Measurements from ENCODE around the gene ZNF488.

The ZNF488 gene

DNA sequence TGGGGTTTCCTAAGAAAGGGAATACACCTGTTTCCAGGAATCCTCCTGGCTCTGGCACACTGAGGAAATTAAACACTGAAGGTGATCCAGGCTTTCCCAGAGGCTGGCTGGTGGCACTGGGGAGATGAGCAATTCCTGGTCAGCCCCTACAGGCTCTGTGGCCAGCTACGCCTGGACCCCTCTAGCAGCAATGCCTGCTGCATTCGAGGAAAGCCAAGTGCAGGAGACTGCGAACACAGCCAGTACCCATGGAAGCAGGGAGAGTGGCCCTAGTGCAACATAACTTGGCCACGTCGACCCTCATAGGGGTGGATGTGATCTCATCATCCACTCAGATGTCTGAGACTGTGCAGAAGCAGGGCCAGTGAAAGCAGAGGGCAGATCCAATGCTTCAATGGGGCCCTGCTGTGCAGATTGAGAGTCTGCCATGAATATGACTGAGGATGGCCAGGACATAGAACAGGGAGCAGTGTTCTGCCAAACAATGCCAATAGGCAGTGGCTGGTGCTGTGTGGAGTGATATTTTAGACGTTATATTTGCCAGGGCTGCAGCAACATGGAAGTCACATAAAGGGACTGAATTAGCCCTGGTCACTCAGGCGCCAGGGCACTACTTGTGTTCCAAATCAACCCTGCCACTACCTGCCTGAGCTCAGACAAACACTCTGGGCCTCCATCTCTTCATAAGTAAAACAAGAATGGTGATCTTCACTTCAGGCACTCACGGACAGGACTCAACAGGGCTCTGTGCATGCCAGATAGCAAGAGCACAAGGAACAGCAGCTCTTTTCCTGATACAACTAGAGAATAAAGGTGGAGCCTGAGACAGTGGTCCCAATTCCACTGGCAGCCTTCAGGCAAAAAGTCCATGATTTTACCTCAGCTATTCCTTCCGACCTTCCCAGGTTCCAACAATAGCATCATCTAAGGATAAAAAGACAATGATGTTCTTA, 2.4 kb downstream of the ZNF488 start:
- peaks cover 4 to 14% (median 9%) of the 10 kb centered on the region in 4 experiments for H3K4me1 ChIP-seq (ENCODE audit: control extremely low read depth in 1 of 4, control insufficient read depth in 4 of 4, insufficient read depth in 4 of 4, low read length in 3 of 4)
- H3K27me3 ChIP-seq (replicated peaks in 2 of 5; ENCODE audit: control insufficient read depth in 4 of 5, insufficient read depth in 5 of 5, low read length in 4 of 5) = peaks cover 0 to 43% (median 25%) of the 10 kb centered on the region in 5 experiments
- H3K9me3 ChIP-seq (ENCODE audit: control extremely low read depth in 1 of 5, control insufficient read depth in 4 of 5, insufficient read depth in 2 of 5, low read depth in 1 of 5, low read length in 4 of 5) = peaks cover 0 to under 1% (median 0%) of the 10 kb centered on the region in 5 experiments
- ChIA-PET CTCF (no interaction called here), POLR2A (no interaction called here)
- H3K36me3 ChIP-seq (ENCODE audit: control insufficient read depth in 4 of 4, insufficient read depth in 4 of 4, low read length in 3 of 4) = no peaks in the 10 kb centered on the region
- DNase-seq = no peak
- 88% methylated on average over 8 of the region's 9 CpGs for WGBS (ENCODE audit: insufficient coverage)
- H3K27ac ChIP-seq (ENCODE audit: insufficient read depth in 1 of 2, low read depth in 1 of 2, low read length in 2 of 2, poor library complexity in 1 of 2, severe bottlenecking in 2 of 2) = no peak overlapping the region
- no peak overlapping the region for H3K4me3 ChIP-seq (ENCODE audit: control insufficient read depth in 1 of 7, extremely low read depth in 1 of 7, insufficient read depth in 4 of 7, low read depth in 2 of 7, low read length in 6 of 7)

- POLR2A ChIA-PET = no interaction called here
- CTCF ChIA-PET = no interaction called here
Observed at GRCh38 chr10:47381103-47381395, 3.0 kb downstream of the ZNF488 start.

GRCh38 chr10:47380341-47381102, 3.6 kb downstream of the ZNF488 start:
- peaks cover 4 to 14% (median 9%) of the 10 kb centered on the region in 4 experiments for H3K4me1 ChIP-seq (ENCODE audit: control extremely low read depth in 1 of 4, control insufficient read depth in 4 of 4, insufficient read depth in 4 of 4, low read length in 3 of 4)
- WGBS (ENCODE audit: insufficient coverage) = 90% methylated on average over 7 of the region's 8 CpGs
- peaks cover 0 to 53% (median 32%) of the 10 kb centered on the region in 5 experiments for H3K27me3 ChIP-seq (replicated peaks in 2 of 5; ENCODE audit: control insufficient read depth in 4 of 5, insufficient read depth in 5 of 5, low read length in 4 of 5)
- no peaks in the 10 kb centered on the region for H3K36me3 ChIP-seq (ENCODE audit: control insufficient read depth in 4 of 4, insufficient read depth in 4 of 4, low read length in 3 of 4)
- no peak overlapping the region for H3K27ac ChIP-seq (ENCODE audit: insufficient read depth in 1 of 2, low read depth in 1 of 2, low read length in 2 of 2, poor library complexity in 1 of 2, severe bottlenecking in 2 of 2)
- H3K9me3 ChIP-seq (ENCODE audit: control extremely low read depth in 1 of 5, control insufficient read depth in 4 of 5, insufficient read depth in 2 of 5, low read depth in 1 of 5, low read length in 4 of 5) = no peaks in the 10 kb centered on the region
- CTCF ChIA-PET = no interaction called here
- DNase-seq = no peak
- POLR2A ChIA-PET = no interaction called here
- H3K4me3 ChIP-seq (ENCODE audit: control insufficient read depth in 1 of 7, extremely low read depth in 1 of 7, insufficient read depth in 4 of 7, low read depth in 2 of 7, low read length in 6 of 7) = no peak overlapping the region

More at GRCh38 chr10:47381103-47381395, 3.0 kb downstream of the ZNF488 start:
- H3K27ac ChIP-seq (ENCODE audit: insufficient read depth in 1 of 2, low read depth in 1 of 2, low read length in 2 of 2, poor library complexity in 1 of 2, severe bottlenecking in 2 of 2) = no peak overlapping the region
- H3K36me3 ChIP-seq (ENCODE audit: control insufficient read depth in 4 of 4, insufficient read depth in 4 of 4, low read length in 3 of 4) = no peaks in the 10 kb centered on the region
- H3K27me3 ChIP-seq (replicated peaks in 2 of 5; ENCODE audit: control insufficient read depth in 4 of 5, insufficient read depth in 5 of 5, low read length in 4 of 5) = peaks cover 0 to 49% (median 28%) of the 10 kb centered on the region in 5 experiments
- WGBS (ENCODE audit: insufficient coverage) = no CpG with 5 or more reads among the region's 1 CpG
- H3K4me1 ChIP-seq (ENCODE audit: control extremely low read depth in 1 of 4, control insufficient read depth in 4 of 4, insufficient read depth in 4 of 4, low read length in 3 of 4) = peaks cover 4 to 14% (median 9%) of the 10 kb centered on the region in 4 experiments
- H3K9me3 ChIP-seq (ENCODE audit: control extremely low read depth in 1 of 5, control insufficient read depth in 4 of 5, insufficient read depth in 2 of 5, low read depth in 1 of 5, low read length in 4 of 5) = no peaks in the 10 kb centered on the region
- DNase-seq = no peak
- H3K4me3 ChIP-seq (ENCODE audit: control insufficient read depth in 1 of 7, extremely low read depth in 1 of 7, insufficient read depth in 4 of 7, low read depth in 2 of 7, low read length in 6 of 7) = no peak overlapping the region

- CTCF ChIA-PET = no interaction called here
- H3K27me3 ChIP-seq (replicated peaks in 2 of 5; ENCODE audit: control insufficient read depth in 4 of 5, insufficient read depth in 5 of 5, low read length in 4 of 5) = peaks cover 0 to 53% (median 32%) of the 10 kb centered on the region in 5 experiments
- H3K27ac ChIP-seq (ENCODE audit: insufficient read depth in 1 of 2, low read depth in 1 of 2, low read length in 2 of 2, poor library complexity in 1 of 2, severe bottlenecking in 2 of 2) = no peak overlapping the region
- POLR2A ChIA-PET = no interaction called here
- WGBS (ENCODE audit: insufficient coverage) = 74% methylated on average over 11 of the region's 11 CpGs
- H3K36me3 ChIP-seq (ENCODE audit: control insufficient read depth in 4 of 4, insufficient read depth in 4 of 4, low read length in 3 of 4) = no peaks in the 10 kb centered on the region
- peaks cover 1 to 12% (median 7%) of the 10 kb centered on the region in 4 experiments for H3K4me1 ChIP-seq (ENCODE audit: control extremely low read depth in 1 of 4, control insufficient read depth in 4 of 4, insufficient read depth in 4 of 4, low read length in 3 of 4)
- no peaks in the 10 kb centered on the region for H3K9me3 ChIP-seq (ENCODE audit: control extremely low read depth in 1 of 5, control insufficient read depth in 4 of 5, insufficient read depth in 2 of 5, low read depth in 1 of 5, low read length in 4 of 5)
- DNase-seq = no peak
- H3K4me3 ChIP-seq (ENCODE audit: control insufficient read depth in 1 of 7, extremely low read depth in 1 of 7, insufficient read depth in 4 of 7, low read depth in 2 of 7, low read length in 6 of 7) = no peak overlapping the region
Observed at GRCh38 chr10:47379901-47380300, 4.2 kb downstream of the ZNF488 start.

- H3K4me3 ChIP-seq (ENCODE audit: control insufficient read depth in 1 of 7, extremely low read depth in 1 of 7, insufficient read depth in 4 of 7, low read depth in 2 of 7, low read length in 6 of 7) = no peak overlapping the region
- H3K9me3 ChIP-seq (ENCODE audit: control extremely low read depth in 1 of 5, control insufficient read depth in 4 of 5, insufficient read depth in 2 of 5, low read depth in 1 of 5, low read length in 4 of 5) = no peaks in the 10 kb centered on the region
- H3K4me1 ChIP-seq (ENCODE audit: control extremely low read depth in 1 of 4, control insufficient read depth in 4 of 4, insufficient read depth in 4 of 4, low read length in 3 of 4) = peaks cover 0 to 7% (median 6%) of the 10 kb centered on the region in 4 experiments
- no peak for DNase-seq
- H3K27ac ChIP-seq (ENCODE audit: insufficient read depth in 1 of 2, low read depth in 1 of 2, low read length in 2 of 2, poor library complexity in 1 of 2, severe bottlenecking in 2 of 2) = no peak overlapping the region
- H3K36me3 ChIP-seq (ENCODE audit: control insufficient read depth in 4 of 4, insufficient read depth in 4 of 4, low read length in 3 of 4) = no peaks in the 10 kb centered on the region
- ChIA-PET POLR2A (no interaction called here), CTCF (interaction anchor here (1.2 kb wide), 1 partner anchor 17 kb away, joined by 3 read pairs; no protein-coding TSS in a partner anchor)
- WGBS (ENCODE audit: insufficient coverage) = 84% methylated on average over 7 of the region's 7 CpGs
- peaks cover 0 to 53% (median 32%) of the 10 kb centered on the region in 5 experiments for H3K27me3 ChIP-seq (replicated peaks in 2 of 5; ENCODE audit: control insufficient read depth in 4 of 5, insufficient read depth in 5 of 5, low read length in 4 of 5)
Observed at GRCh38 chr10:47379445-47379785, 4.7 kb downstream of the ZNF488 start.

DNA sequence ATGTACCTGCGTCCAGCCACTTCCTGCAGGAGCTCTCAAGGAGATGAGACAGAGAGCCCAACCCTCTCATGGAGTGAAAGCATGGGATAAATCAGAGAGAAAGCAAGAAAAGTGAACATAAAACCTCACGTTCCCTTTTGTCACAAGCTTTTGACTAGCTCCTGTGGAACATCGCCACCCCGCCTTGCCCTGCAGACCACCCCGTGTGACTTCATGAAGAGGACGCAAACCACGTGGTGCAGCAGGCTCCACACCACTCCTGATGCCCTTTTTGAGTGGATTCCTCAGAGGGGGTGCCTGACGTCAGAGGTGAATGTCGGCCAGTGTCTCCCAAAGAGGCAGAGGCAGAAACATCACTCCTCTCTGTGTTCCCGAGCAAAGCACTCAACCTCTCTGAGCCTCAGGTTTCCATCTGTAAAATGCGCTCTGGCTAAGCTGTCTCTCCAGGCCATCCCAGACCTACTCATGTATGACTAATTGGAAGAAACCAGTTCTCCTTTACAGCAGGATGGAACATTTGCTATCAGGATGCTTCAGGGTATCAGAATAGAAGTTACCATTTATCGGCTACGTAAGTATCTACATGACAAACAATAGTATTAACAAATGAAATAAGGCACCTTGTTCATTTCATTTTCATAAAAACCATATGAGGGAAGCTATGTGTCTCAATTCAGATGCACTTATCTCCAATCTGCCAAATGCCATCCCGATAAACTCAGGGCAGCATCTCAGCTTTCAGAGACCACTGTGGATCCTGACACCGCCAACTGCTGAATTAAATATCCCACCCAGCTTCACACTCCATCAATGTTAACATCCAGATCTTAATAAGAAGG, 5.3 kb downstream of the ZNF488 start:
- WGBS (ENCODE audit: insufficient coverage) = 90% methylated on average over 13 of the region's 15 CpGs
- Histone ChIP-seq H3K9me3 (ENCODE audit: control extremely low read depth in 1 of 5, control insufficient read depth in 4 of 5, insufficient read depth in 2 of 5, low read depth in 1 of 5, low read length in 4 of 5) (no peaks in the 10 kb centered on the region), H3K4me3 (ENCODE audit: control insufficient read depth in 1 of 7, extremely low read depth in 1 of 7, insufficient read depth in 4 of 7, low read depth in 2 of 7, low read length in 6 of 7) (no peak overlapping the region), H3K27ac (ENCODE audit: insufficient read depth in 1 of 2, low read depth in 1 of 2, low read length in 2 of 2, poor library complexity in 1 of 2, severe bottlenecking in 2 of 2) (no peak overlapping the region), H3K27me3 (replicated peaks in 2 of 5; ENCODE audit: control insufficient read depth in 4 of 5, insufficient read depth in 5 of 5, low read length in 4 of 5) (peaks cover 0 to 50% (median 32%) of the 10 kb centered on the region in 5 experiments), H3K36me3 (ENCODE audit: control insufficient read depth in 4 of 4, insufficient read depth in 4 of 4, low read length in 3 of 4) (no peaks in the 10 kb centered on the region), H3K4me1 (ENCODE audit: control extremely low read depth in 1 of 4, control insufficient read depth in 4 of 4, insufficient read depth in 4 of 4, low read length in 3 of 4) (peaks cover 0 to 3% (median 2%) of the 10 kb centered on the region in 4 experiments)
- ChIA-PET CTCF (interaction anchor here (1.2 kb wide), 1 partner anchor 17 kb away, joined by 3 read pairs; no protein-coding TSS in a partner anchor), POLR2A (no interaction called here)
- DNase-seq = no peak

All from common myeloid progenitor, CD34-positive (primary cell).